HG03571 (cell line): Measurements from ENCODE around the gene IFNAR2.
A peak's percentile ranks its signal among the peaks of the same experiment; 100 is the strongest.

Experiments
- ATAC-seq: cut with Tn5 transposase; IDR thresholded peaks from one replicate; pipeline ENCODE4 v1.9.1; 2021; ENCODE audit not compliant: unreplicated experiment

IFNAR2 gene

DNA sequence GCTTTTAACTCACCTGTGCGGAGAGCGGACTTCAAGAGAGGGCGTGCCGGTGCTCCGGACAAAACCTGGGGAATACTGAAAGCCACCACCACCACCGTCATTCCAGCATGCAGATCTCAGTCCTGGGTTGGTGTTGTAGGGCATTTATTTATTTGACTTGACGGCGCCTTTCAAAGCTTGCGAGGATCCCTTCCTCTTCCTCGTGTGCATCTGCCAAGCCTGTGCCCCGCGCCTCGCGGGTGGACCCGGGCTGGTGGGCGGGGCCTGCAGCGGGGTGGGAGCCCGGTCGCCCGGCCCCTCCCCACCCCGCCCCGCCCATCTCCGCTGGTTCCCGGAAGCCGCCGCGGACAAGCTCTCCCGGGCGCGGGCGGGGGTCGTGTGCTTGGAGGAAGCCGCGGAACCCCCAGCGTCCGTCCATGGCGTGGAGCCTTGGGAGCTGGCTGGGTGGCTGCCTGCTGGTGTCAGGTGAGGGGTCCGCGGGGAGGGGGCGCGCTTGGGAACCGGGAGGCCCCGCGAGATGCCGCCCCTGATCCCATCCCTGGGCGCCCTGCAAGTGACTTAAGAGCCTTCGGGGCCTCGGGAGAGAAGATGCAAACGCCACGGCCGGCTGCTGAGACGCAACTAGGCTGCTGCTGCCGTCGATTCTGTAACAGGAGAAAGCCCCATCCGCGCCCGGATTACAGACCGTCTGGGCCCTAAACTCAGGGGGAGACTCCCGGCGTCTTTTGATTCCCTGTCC is 36.5 kb downstream of the IFNAR2 start, which contains the start of gene IL10RB:
IL10RB (plus strand) TSS at position 318 of the 739 bp plus-strand sequence; CDS start at position 417, 99 bp downstream.
- peak; percentile 31 for ATAC-seq

DNA sequence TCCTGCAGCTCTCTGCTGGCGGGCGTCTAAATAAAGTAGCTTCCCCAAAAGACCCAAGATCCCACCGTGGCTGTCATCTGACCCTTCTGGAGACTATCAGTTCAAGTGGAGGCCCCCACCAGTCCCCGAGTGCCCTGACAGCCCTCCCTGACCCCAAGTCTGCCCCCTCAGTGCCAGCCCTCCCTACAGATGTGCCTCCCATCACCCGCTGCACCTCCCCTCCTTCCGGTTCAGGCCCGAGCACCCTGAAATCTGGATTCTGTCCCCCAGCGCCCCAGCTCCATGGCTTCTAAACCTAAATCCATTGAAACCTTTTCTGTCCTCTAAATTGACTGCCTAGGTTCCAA is 37.0 kb downstream of the IFNAR2 start:
- ATAC-seq = peak; percentile 10

DNA sequence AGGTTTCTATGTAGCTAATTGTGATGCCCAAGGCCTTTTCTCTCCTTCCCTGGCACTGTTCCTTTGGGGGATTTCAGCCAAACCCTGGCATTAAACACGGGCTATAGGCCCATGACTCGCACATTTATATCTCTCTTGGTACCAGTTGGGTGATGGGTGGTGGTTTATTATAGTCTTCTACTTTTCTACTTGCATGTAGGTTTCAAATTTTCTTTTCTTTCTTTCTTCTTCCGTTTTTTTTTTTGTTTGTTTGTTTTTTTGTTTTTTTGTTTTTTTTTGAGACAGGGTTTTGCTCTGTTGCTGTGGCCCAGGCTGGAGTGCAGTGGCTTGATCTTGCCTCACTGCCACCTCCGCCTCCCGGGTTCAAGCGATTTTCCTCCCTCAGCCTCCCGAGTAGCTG is 37.5 kb downstream of the IFNAR2 start:
- no peak for ATAC-seq

DNA sequence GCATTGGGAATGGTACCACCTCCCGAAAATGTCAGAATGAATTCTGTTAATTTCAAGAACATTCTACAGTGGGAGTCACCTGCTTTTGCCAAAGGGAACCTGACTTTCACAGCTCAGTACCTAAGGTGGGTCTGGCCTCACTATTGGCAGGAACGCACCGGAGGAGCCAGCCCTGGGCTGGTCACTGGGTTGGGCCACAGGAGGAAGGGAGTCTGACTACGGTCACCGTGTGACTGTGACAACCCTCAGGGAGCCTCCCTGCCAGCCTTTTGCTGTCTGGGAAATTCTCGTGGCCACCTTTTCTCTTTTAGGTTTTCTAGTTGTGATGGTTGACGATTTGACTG is 38.6 kb downstream of the IFNAR2 start:
- peak; percentile 6 for ATAC-seq

GRCh38 chr21:33268737-33269441 is 39.2 kb downstream of the IFNAR2 start:
- ATAC-seq = peak; percentile 64

- no peak for ATAC-seq
These were observed 41.2 kb downstream of the IFNAR2 start for GRCh38 chr21:33270986-33271385.

DNA sequence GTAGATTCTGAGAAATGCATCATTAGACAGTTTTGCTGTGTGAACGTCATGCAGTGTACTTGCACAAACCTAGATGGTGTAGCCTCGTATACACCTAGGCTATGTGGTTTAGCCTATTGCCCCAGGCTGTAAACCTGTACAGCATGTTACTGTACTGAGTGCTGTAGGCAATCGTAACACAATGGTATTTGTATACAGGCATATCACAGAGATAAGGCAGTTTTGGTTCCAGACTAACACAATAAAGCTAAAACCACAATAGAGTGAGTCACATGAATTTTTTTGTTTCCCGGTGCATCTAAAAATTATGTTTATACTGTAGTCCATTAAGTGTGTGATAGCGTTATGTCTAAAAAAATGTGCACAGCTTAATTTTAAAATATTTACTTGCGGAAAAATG is 43.3 kb downstream of the IFNAR2 start:
- ATAC-seq = no peak

- ATAC-seq = no peak
These were observed 49.0 kb downstream of the IFNAR2 start for GRCh38 chr21:33278721-33279120.

GRCh38 chr21:33279330-33279820 is 49.6 kb downstream of the IFNAR2 start:
- no peak for ATAC-seq
